Peyer's patch (tissue), 4 donors: Measurements from ENCODE around the gene SLC35A2.

Experiments
- POLR2A ChIP-seq, 2 donors: fragments of 450-650 bp; IDR thresholded peaks; one replicate each; pipeline ENCODE4 v1.5.1; 2017; ENCODE audit warnings: antibody characterized with exemption in 2 of 2, mild to moderate bottlenecking in 2 of 2, moderate library complexity in 2 of 2
- TF ChIP-seq, protein P1 (sequence below), 6 experiments: fragments of 450-650 bp in 4 of 6; fragments of 200-600 bp in 2 of 6; sonication (generic) in 1 of 6; IDR thresholded peaks; one replicate each; pipeline ENCODE4 v1.5.1; 2017 to 2019; ENCODE audit warnings: antibody characterized with exemption in 6 of 6, mild to moderate bottlenecking in 3 of 6, moderate library complexity in 1 of 6

DNA sequence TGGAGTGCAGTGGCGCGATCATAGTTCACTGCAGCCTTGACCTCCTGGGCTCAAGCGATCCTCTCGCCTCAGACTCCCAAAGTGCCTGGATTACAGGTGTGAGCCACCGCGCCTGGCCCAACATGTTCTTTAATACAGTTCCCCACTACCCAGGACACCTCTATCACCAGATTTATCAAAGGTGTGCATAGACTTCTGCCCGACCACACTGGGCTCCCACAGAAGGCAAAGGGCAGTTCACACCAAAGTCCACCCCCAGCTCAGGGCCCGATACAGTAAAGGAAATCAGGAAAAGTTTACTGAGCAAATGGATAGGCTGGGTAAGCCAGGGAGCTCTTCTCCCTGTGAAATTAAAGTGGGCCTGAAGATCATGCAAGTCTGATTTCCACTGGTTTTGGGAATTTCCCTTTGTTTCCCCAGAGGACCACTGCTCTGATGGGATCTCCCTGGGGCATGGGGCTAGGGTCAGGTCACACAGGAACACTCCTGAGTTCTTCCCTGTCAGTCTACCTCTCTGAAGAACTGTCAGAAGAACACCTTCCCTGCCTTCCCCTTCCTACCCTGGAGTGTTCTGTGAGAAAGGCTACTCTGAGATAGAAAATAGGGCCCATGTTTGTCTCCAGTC is 25.1 kb upstream of the SLC35A2 start:
- TF ChIP-seq, protein P1, sequence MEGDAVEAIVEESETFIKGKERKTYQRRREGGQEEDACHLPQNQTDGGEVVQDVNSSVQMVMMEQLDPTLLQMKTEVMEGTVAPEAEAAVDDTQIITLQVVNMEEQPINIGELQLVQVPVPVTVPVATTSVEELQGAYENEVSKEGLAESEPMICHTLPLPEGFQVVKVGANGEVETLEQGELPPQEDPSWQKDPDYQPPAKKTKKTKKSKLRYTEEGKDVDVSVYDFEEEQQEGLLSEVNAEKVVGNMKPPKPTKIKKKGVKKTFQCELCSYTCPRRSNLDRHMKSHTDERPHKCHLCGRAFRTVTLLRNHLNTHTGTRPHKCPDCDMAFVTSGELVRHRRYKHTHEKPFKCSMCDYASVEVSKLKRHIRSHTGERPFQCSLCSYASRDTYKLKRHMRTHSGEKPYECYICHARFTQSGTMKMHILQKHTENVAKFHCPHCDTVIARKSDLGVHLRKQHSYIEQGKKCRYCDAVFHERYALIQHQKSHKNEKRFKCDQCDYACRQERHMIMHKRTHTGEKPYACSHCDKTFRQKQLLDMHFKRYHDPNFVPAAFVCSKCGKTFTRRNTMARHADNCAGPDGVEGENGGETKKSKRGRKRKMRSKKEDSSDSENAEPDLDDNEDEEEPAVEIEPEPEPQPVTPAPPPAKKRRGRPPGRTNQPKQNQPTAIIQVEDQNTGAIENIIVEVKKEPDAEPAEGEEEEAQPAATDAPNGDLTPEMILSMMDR (IDR thresholded peaks at IDR 0.05): no peak
- no peak for TF ChIP-seq POLR2A (IDR thresholded peaks at IDR 0.05)
